ENCODE measurements around the gene MRTFA. TPM values are rescaled to one million over a fixed set of nuclear protein-coding genes. Genes with fewer than 3 reads are reported as not detected.
"Not testable (repeated sequence)": the region's sequence is repeated elsewhere in the genome, so short reads cannot be mapped to it uniquely, and the experiment has no call there.

The MRTFA gene
- total RNA-seq, 1 donor from 2014 or later = 68.4 TPM

DNA sequence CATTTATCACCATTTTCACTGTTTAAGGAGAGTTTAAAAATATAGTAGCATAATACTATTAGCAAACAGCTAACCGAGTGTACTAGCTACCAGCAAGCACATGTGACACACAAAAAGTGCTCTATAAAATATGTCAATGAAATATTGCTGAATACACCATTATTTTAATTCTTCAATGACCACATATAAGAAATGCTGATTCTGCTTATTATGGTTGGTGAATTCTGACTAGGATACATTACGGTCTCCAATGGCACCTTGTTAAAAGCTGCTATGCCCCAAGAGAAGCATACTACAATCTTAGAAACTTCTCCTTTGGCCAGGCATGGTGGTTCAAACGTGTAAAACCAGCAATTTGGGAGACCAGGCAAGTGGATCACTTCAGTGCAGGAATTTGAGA, 129.8 kb downstream of the MRTFA start:
- peaks cover 28% of the 10 kb centered on the region for H3K4me1 Mint-ChIP-seq (ENCODE audit: unreplicated experiment)
- no peak for DNase-seq (ENCODE audit: low spot score)
- no peak overlapping the region for H3K27ac Mint-ChIP-seq (ENCODE audit: unreplicated experiment)
- H3K4me3 Mint-ChIP-seq (ENCODE audit: unreplicated experiment) = no peak overlapping the region
- peaks cover 2% of the 10 kb centered on the region for H3K27me3 Mint-ChIP-seq (ENCODE audit: unreplicated experiment)
- peaks cover 10% of the 10 kb centered on the region for H3K36me3 Mint-ChIP-seq (ENCODE audit: low read depth, unreplicated experiment)
- H3K9me3 Mint-ChIP-seq (ENCODE audit: unreplicated experiment) = no peaks in the 10 kb centered on the region
- TF ChIP-seq, protein P1, sequence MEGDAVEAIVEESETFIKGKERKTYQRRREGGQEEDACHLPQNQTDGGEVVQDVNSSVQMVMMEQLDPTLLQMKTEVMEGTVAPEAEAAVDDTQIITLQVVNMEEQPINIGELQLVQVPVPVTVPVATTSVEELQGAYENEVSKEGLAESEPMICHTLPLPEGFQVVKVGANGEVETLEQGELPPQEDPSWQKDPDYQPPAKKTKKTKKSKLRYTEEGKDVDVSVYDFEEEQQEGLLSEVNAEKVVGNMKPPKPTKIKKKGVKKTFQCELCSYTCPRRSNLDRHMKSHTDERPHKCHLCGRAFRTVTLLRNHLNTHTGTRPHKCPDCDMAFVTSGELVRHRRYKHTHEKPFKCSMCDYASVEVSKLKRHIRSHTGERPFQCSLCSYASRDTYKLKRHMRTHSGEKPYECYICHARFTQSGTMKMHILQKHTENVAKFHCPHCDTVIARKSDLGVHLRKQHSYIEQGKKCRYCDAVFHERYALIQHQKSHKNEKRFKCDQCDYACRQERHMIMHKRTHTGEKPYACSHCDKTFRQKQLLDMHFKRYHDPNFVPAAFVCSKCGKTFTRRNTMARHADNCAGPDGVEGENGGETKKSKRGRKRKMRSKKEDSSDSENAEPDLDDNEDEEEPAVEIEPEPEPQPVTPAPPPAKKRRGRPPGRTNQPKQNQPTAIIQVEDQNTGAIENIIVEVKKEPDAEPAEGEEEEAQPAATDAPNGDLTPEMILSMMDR (IDR thresholded peaks at IDR 0.05; ENCODE audit: unreplicated experiment) = no peak

DNA sequence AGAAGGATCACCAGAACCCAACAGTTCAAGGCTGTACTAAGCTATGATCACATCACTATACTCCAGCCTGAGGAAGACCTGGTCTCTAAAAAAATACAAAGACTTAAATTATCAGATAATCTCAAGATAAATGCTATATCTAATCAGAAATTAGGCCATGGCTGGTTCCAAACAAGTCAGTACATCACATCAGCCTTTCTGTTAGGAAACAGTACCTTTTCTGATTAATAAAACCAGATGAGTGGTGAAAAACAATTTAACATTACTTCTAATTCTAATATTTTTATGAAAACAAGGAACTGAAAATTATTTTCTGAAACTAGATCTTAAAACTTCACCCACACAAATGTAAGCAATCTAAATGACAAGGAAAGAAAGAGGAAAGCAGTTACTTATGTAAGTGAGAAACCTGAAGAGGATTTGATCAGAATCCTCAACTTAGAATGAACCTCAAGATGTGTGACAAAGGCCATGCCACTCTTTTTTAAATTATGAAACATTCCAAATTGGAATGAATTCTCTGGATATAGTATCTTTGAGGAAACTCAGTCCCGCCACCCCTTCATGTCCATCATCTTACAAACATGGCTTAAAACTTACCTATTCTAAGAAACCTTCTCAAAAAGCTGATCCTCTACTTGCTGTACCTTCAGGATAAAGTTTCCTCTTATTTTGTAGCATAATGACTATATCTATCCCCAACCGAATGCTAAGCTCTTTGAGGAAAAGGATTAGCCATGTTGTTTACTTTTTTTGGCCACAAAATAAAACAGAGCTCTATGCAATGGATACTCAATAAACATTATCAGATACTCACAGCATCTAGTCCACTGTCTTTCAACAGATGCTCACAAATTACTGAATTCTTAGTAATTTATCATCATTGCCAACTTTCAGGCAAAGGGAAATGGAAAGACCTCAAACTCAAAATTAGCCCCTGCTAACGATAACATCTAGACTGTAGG, 132.0 kb downstream of the MRTFA start:
- Mint-ChIP-seq H3K4me3 (ENCODE audit: unreplicated experiment) (no peak overlapping the region), H3K27ac (ENCODE audit: unreplicated experiment) (peak overlapping the region; percentile 31), H3K4me1 (ENCODE audit: unreplicated experiment) (peaks cover 13% of the 10 kb centered on the region), H3K36me3 (ENCODE audit: low read depth, unreplicated experiment) (peaks cover 10% of the 10 kb centered on the region), H3K27me3 (ENCODE audit: unreplicated experiment) (peaks cover 2% of the 10 kb centered on the region), H3K9me3 (ENCODE audit: unreplicated experiment) (no peaks in the 10 kb centered on the region)
- no peak for DNase-seq (ENCODE audit: low spot score)
- TF ChIP-seq, protein P1 (IDR thresholded peaks at IDR 0.05; ENCODE audit: unreplicated experiment) = no peak

DNA sequence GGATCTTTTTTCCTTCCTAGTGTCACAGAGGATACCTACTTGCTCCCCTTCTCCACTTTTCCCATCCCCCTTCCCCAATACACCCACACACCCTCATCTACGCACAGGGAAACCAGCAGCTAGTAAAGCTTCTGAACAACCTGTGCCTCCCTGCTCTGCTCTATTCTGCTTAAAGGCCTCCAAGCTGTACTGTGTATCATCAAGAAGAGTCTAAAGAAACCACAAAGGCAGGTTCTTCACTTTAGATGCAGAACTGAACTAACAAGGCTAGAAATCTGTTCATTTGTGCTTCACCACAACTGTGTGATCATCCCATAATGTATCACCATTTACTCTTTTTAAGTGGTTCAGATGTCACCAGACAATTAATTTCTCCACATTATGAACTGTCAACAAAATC, 133.6 kb downstream of the MRTFA start:
- Mint-ChIP-seq H3K27ac (ENCODE audit: unreplicated experiment) (no peak overlapping the region), H3K4me1 (ENCODE audit: unreplicated experiment) (peaks cover 10% of the 10 kb centered on the region)
- TF ChIP-seq, protein P1 (IDR thresholded peaks at IDR 0.05; ENCODE audit: unreplicated experiment) = no peak

DNA sequence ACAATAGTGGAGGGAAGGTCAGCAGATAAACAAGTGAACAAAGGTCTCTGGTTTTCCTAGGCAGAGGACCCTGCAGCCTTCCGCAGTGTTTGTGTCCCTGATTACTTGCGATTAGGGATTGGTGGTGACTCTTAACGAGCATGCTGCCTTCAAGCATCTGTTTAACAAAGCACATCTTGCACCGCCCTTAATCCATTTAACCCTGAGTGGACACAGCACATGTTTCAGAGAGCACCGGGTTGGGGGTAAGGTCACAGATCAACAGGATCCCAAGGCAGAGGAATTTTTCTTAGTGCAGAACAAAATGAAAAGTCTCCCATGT, 136.1 kb downstream of the MRTFA start:
- not testable (repeated sequence) for H3K4me1 Mint-ChIP-seq (ENCODE audit: unreplicated experiment); H3K9me3 Mint-ChIP-seq (ENCODE audit: unreplicated experiment); H3K27ac Mint-ChIP-seq (ENCODE audit: unreplicated experiment)

More for the DNA sequence above, 133.6 kb downstream of the MRTFA start:
- peak overlapping the region; percentile 75 for H3K4me3 Mint-ChIP-seq (ENCODE audit: unreplicated experiment)
- DNase-seq (ENCODE audit: low spot score) = no peak
- peaks cover 10% of the 10 kb centered on the region for H3K36me3 Mint-ChIP-seq (ENCODE audit: low read depth, unreplicated experiment)
- peaks cover 2% of the 10 kb centered on the region for H3K27me3 Mint-ChIP-seq (ENCODE audit: unreplicated experiment)
- H3K9me3 Mint-ChIP-seq (ENCODE audit: unreplicated experiment) = no peaks in the 10 kb centered on the region

DNA sequence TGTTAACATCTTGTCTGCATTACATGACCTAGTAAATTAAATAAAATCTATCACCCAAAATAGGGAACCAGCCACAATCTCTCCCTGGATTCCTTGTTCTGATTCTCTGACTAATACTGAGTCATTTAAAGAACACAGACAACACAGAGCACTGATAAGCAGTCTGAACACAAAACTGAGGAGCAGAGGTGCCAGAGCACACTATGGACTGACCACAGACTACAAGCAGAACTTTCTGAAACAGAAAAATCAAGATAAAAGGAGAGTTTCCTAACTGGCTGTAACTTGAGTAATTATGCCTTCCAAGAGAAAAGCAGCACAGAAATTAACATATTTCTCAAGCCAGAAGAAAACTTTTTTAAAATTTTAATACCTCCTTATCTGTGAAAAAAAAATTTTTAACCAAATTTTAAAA, 137.3 kb downstream of the MRTFA start:
- H3K4me3 Mint-ChIP-seq (ENCODE audit: unreplicated experiment) = no peak overlapping the region
- TF ChIP-seq, protein P1 (IDR thresholded peaks at IDR 0.05; ENCODE audit: unreplicated experiment) = no peak

More for the DNA sequence above, 136.1 kb downstream of the MRTFA start:
- H3K4me3 Mint-ChIP-seq (ENCODE audit: unreplicated experiment); H3K36me3 Mint-ChIP-seq (ENCODE audit: low read depth, unreplicated experiment); DNase-seq (ENCODE audit: low spot score); H3K27me3 Mint-ChIP-seq (ENCODE audit: unreplicated experiment): not testable (repeated sequence)

More for the DNA sequence above, 137.3 kb downstream of the MRTFA start:
- Mint-ChIP-seq H3K27ac (ENCODE audit: unreplicated experiment) (peak overlapping the region; percentile 43), H3K27me3 (ENCODE audit: unreplicated experiment) (peaks cover 2% of the 10 kb centered on the region), H3K36me3 (ENCODE audit: low read depth, unreplicated experiment) (peaks cover 10% of the 10 kb centered on the region), H3K9me3 (ENCODE audit: unreplicated experiment) (no peaks in the 10 kb centered on the region), H3K4me1 (ENCODE audit: unreplicated experiment) (peaks cover 10% of the 10 kb centered on the region)
- DNase-seq (ENCODE audit: low spot score) = no peak
